GM23248 (cell line): ENCODE data around the gene MIA2. TPM values are rescaled to one million over a fixed set of nuclear protein-coding genes. Genes with fewer than 3 reads are reported as not detected.
"Not testable (repeated sequence)": the region's sequence is repeated elsewhere in the genome, so short reads cannot be mapped to it uniquely, and the experiment has no call there.

Experiments used
- DNase-seq: peaks from one replicate; pipeline ENCODE4 v3.0.0-alpha.2; 2015
- H2AFZ ChIP-seq: fragments of 200-600 bp; sonication (generic); 2 replicates; pipeline ENCODE4 v1.6.1; 2016; ENCODE audit warnings: antibody characterized with exemption
- H3F3A ChIP-seq: fragments of 200-600 bp; sonication (generic); 2 replicates; pipeline ENCODE4 v1.6.1; 2016; ENCODE audit warnings: mild to moderate bottlenecking, antibody characterized with exemption, mixed run types; ENCODE audit not compliant: insufficient read depth
- H3K27ac ChIP-seq: fragments of 200-600 bp; sonication (generic); 2 replicates; pipeline ENCODE4 v1.5.1; 2016; ENCODE audit warnings: mild to moderate bottlenecking
- H3K27me3 ChIP-seq: fragments of 200-600 bp; sonication (generic); replicated peaks from 2 replicates; pipeline ENCODE4 v1.6.1; 2016; ENCODE audit warnings: mild to moderate bottlenecking; ENCODE audit not compliant: insufficient read depth
- H3K36me3 ChIP-seq: fragments of 200-600 bp; sonication (generic); 2 replicates; pipeline ENCODE4 v1.6.1; 2016; ENCODE audit warnings: low read depth, mild to moderate bottlenecking
- H3K4me1 ChIP-seq: fragments of 200-600 bp; sonication (generic); 2 replicates; pipeline ENCODE4 v1.6.1; 2016; ENCODE audit warnings: mild to moderate bottlenecking; ENCODE audit not compliant: insufficient read depth
- H3K4me2 ChIP-seq: fragments of 200-600 bp; sonication (generic); one replicate; pipeline ENCODE4 v1.6.1; 2016; ENCODE audit warnings: mild to moderate bottlenecking; ENCODE audit not compliant: unreplicated experiment
- H3K4me3 ChIP-seq: fragments of 200-600 bp; sonication (generic); 2 replicates; pipeline ENCODE4 v1.5.1; 2016; ENCODE audit warnings: mild to moderate bottlenecking
- H3K79me2 ChIP-seq: fragments of 200-600 bp; sonication (generic); 2 replicates; pipeline ENCODE4 v1.6.1; 2016; ENCODE audit warnings: mild to moderate bottlenecking; ENCODE audit not compliant: insufficient read depth
- H3K9ac ChIP-seq: fragments of 200-600 bp; sonication (generic); 2 replicates; pipeline ENCODE4 v1.6.1; 2016; ENCODE audit warnings: mild to moderate bottlenecking
- H3K9me2 ChIP-seq: fragments of 200-600 bp; sonication (generic); 2 replicates; pipeline ENCODE4 v1.6.1; 2016; ENCODE audit warnings: mixed run types, mild to moderate bottlenecking, moderate library complexity; ENCODE audit not compliant: insufficient read depth
- H3K9me3 ChIP-seq: fragments of 200-600 bp; sonication (generic); one replicate; pipeline ENCODE4 v1.6.1; 2017; ENCODE audit warnings: low read depth
- H4K20me1 ChIP-seq: fragments of 200-600 bp; sonication (generic); 2 replicates; pipeline ENCODE4 v1.6.0; 2016; ENCODE audit not compliant: insufficient read depth
- EZH2 ChIP-seq: fragments of 200-600 bp; sonication (generic); IDR thresholded peaks from 2 replicates; pipeline ENCODE4 v1.6.1; 2018; ENCODE audit warnings: antibody characterized with exemption, mild to moderate bottlenecking; ENCODE audit not compliant: insufficient read depth, poor library complexity, severe bottlenecking
- EZH2phosphoT487 ChIP-seq: fragments of 200-600 bp; sonication (generic); IDR thresholded peaks from 2 replicates; pipeline ENCODE4 v1.6.1; 2018; ENCODE audit warnings: antibody characterized with exemption, moderate library complexity, mild to moderate bottlenecking, low read depth; ENCODE audit not compliant: insufficient read depth
- WGBS, 2 experiments: methylation state at CpG; one replicate each; pipeline ENCODE4 v1.1.6; 2015 to 2017; ENCODE audit warnings: low lambda C conversion rate in 2 of 2, low coverage in 1 of 2; ENCODE audit errors: missing lambda C conversion rate in 2 of 2; 5-methylcytosine and 5-hydroxymethylcytosine counted together
- in situ Hi-C: fragments of 300-500 bp; cut with MboI; formaldehyde crosslinking; loops from 2 replicates; pipeline ENCODE4 v1.15.0; 2020
- polyA plus RNA-seq: library from polyadenylated mRNA; unstranded; fragments of >200 nt; fragmentation: Nextera tagmentation; extraction: Ambion mirVana; gene quantifications from 2 replicates; pipeline ENCODE4 v1.2.1, GENCODE V29; 2016
- total RNA-seq: library from RNA; depleted of rRNA; stranded (reverse); fragments of >200 nt; shearing (Covaris generic); gene quantifications from 2 replicates; pipeline ENCODE4 v1.2.3, GENCODE V29; 2014

Gene MIA2
- total and polyA plus RNA-seq, 2 experiments from 2014 or later: 16.2 to 21.4 TPM

DNA sequence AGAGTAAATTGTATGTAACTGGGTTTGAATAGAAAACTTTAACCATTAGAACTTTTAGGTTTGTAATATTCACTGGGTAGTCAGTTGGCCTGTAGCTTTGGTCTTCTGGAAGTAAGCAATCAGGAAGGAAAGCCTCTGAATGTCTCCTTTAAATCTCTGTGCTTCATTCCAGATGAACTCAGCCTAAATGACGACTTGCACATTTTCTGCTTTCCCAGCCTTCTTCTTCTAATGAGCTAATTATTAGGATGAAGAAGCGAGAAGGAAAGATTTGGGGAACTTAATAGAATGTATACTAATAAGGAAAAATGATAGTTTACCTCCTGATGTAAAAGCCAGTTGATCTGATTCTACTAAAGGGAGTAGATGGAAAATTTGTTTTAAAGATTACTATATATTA lies 90.4 kb downstream of the MIA2 start:
- no peak overlapping the region for H3K27ac ChIP-seq
- in situ Hi-C loops: no loop called here
- H3F3A ChIP-seq: 0 out of 2 replicates have a peak, but pooled peaks cover 8% of the 10 kb centered on the region
- H3K9me3 ChIP-seq: no peaks in the 10 kb centered on the region
- no peaks in the 10 kb centered on the region for H3K27me3 ChIP-seq
- H3K9me2 ChIP-seq: no peaks in the 10 kb centered on the region
- TF ChIP-seq EZH2phosphoT487: no peak
- no peak for TF ChIP-seq EZH2
- H3K36me3 ChIP-seq: peaks cover 12% of the 10 kb centered on the region
- no peak overlapping the region for H3K9ac ChIP-seq
- WGBS, 2 experiments: 74 to 78% methylated on average over 2 of the region's 2 CpGs
- no peaks in the 10 kb centered on the region for H4K20me1 ChIP-seq
- H3K4me3 ChIP-seq: no peak overlapping the region
- H2AFZ ChIP-seq: no peak overlapping the region
- no peak overlapping the region for H3K4me2 ChIP-seq
- peaks cover 7% of the 10 kb centered on the region; the same call in 1 of the 2 replicates for H3K79me2 ChIP-seq
- no peak for DNase-seq
- peaks cover 14% of the 10 kb centered on the region for H3K4me1 ChIP-seq

- Histone ChIP-seq H3K9me2 (no peaks in the 10 kb centered on the region), H3K27me3 (no peaks in the 10 kb centered on the region), H2AFZ (no peak overlapping the region), H3K79me2 (peaks cover 9% of the 10 kb centered on the region; the same call in 1 of the 2 replicates), H3K9me3 (no peaks in the 10 kb centered on the region), H3F3A (no peaks in the 10 kb centered on the region), H3K27ac (no peak overlapping the region), H3K4me3 (no peak overlapping the region), H3K9ac (no peak overlapping the region), H3K4me1 (no peaks in the 10 kb centered on the region), H4K20me1 (0 out of 2 replicates have a peak, but pooled peaks cover 4% of the 10 kb centered on the region), H3K36me3 (peaks cover 7% of the 10 kb centered on the region), H3K4me2 (no peak overlapping the region)
- 86 to 88% methylated on average over 7 of the region's 7 CpGs for WGBS, 2 experiments
- DNase-seq: no peak
- in situ Hi-C loops: no loop called here
- TF ChIP-seq EZH2 (no peak), EZH2phosphoT487 (no peak)
Measured at GRCh38 chr14:39339003-39339402, 105.3 kb downstream of the MIA2 start.

GRCh38 chr14:39341126-39341525 lies 107.4 kb downstream of the MIA2 start:
- H3K4me3 ChIP-seq, DNase-seq, H3K9me3 ChIP-seq, H2AFZ ChIP-seq, H3K27me3 ChIP-seq, H3K9me2 ChIP-seq, H3K79me2 ChIP-seq, H3K27ac ChIP-seq, H3K4me2 ChIP-seq, in situ Hi-C loops, H3K9ac ChIP-seq, H4K20me1 ChIP-seq, H3K4me1 ChIP-seq, H3F3A ChIP-seq: not testable (repeated sequence)
- 99% methylated on average over 7 of the region's 7 CpGs for WGBS, 2 experiments
- peaks cover 14% of the 10 kb centered on the region for H3K36me3 ChIP-seq

DNA sequence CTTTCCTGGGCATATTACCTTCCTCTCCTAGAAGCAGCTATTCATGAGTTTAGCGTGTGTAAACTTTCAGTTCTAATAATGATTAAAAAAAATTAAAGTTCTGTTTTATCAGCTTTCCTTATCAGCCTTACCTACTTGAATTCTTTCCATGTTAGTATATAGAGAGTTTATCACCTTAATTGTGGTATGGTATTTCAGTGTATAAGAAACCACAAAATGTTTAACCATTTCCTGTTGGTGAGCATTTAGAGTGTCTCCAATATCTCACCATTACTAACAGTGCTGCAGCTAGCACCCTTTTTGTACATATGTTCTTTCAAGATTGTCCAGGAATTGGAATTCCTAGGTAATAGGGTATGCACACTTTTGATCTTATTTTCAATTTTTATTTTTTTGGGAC lies 109.1 kb downstream of the MIA2 start:
- H3F3A ChIP-seq: no peaks in the 10 kb centered on the region
- no peak overlapping the region for H3K4me3 ChIP-seq
- no peak overlapping the region for H2AFZ ChIP-seq
- no peaks in the 10 kb centered on the region for H3K4me1 ChIP-seq
- H3K36me3 ChIP-seq: peaks cover 15% of the 10 kb centered on the region
- in situ Hi-C loops: no loop called here
- H3K4me2 ChIP-seq: no peak overlapping the region
- TF ChIP-seq EZH2 (no peak), EZH2phosphoT487 (no peak)
- no peaks in the 10 kb centered on the region for H3K27me3 ChIP-seq
- DNase-seq: no peak
- WGBS, 2 experiments: 40 to 64% methylated on average over 1 of the region's 1 CpG
- H3K79me2 ChIP-seq: peaks cover 9% of the 10 kb centered on the region; the same call in 1 of the 2 replicates
- no peaks in the 10 kb centered on the region for H3K9me2 ChIP-seq
- no peak overlapping the region for H3K27ac ChIP-seq
- H4K20me1 ChIP-seq: 0 out of 2 replicates have a peak, but pooled peaks cover 4% of the 10 kb centered on the region
- H3K9ac ChIP-seq: no peak overlapping the region
- no peaks in the 10 kb centered on the region for H3K9me3 ChIP-seq

GRCh38 chr14:39343614-39344013 lies 109.9 kb downstream of the MIA2 start:
- Histone ChIP-seq H3K4me1 (no peaks in the 10 kb centered on the region), H3K9me2 (no peaks in the 10 kb centered on the region), H3K4me3 (no peak overlapping the region), H3K9ac (no peak overlapping the region), H3K4me2 (no peak overlapping the region), H3K9me3 (no peaks in the 10 kb centered on the region), H3K27ac (no peak overlapping the region), H3K79me2 (peaks cover 9% of the 10 kb centered on the region; the same call in 1 of the 2 replicates), H3K36me3 (peaks cover 12% of the 10 kb centered on the region), H3K27me3 (no peaks in the 10 kb centered on the region), H4K20me1 (0 out of 2 replicates have a peak, but pooled peaks cover 4% of the 10 kb centered on the region), H3F3A (no peaks in the 10 kb centered on the region), H2AFZ (no peak overlapping the region)
- WGBS, 2 experiments: 94 to 100% methylated on average over 1 of the region's 1 CpG
- TF ChIP-seq EZH2: no peak
- no peak for TF ChIP-seq EZH2phosphoT487
- in situ Hi-C loops: no loop called here
- no peak for DNase-seq
